Parietal lobe (tissue), 2 donors: ENCODE data around the gene RMND1. TPM values are rescaled to one million over a fixed set of nuclear protein-coding genes. Genes with fewer than 3 reads are reported as not detected.

Experiments
- small RNA-seq: library from RNA; depleted of rRNA; stranded (forward); fragments of <200 nt; gene quantifications from one replicate; pipeline ENCODE3, GENCODE V24; 2014; ENCODE audit warnings: low replicate concordance
- total RNA-seq: library from RNA; depleted of rRNA; stranded (reverse); fragments of >200 nt; gene quantifications from one replicate; pipeline ENCODE4 v1.2.3, GENCODE V29; 2014

RMND1 gene
- total RNA-seq: 36.9 TPM

GRCh38 chr6:151451950-151452749 is at the start of gene RMND1:
Gene RMND1, minus strand, starts transcription at chr6:151452126. Its CDS starts 6,315 bp downstream, at chr6:151445811.

GRCh38 chr6:151493804-151494234 is 41.9 kb upstream of the RMND1 start, which contains the start of gene CCDC170:
Gene CCDC170, plus strand, starts transcription at chr6:151494017. Its CDS starts 112 bp downstream, at chr6:151494129.

GRCh38 chr6:151391471-151392413 is 60.2 kb downstream of the RMND1 start, which contains the start of gene ZBTB2:
Gene ZBTB2, minus strand, starts transcription at chr6:151391559. Its CDS starts 17,922 bp downstream, at chr6:151373637.

Small RNAs within 50 kb of the gene (small RNA-seq; reads per million reads assigned to genes)
- gene RF00019: not detected

Other genes with a start within 250 kb of the RMND1 start
- 48.8 TPM for gene AKAP12, start 212.2 kb downstream of the RMND1 start, total RNA-seq
- gene ZBTB2, start 60.6 kb downstream of the RMND1 start, total RNA-seq: 10.3 TPM
- 2.8 TPM for gene CCDC170, start 41.9 kb upstream of the RMND1 start, total RNA-seq